Measurements from ENCODE around the gene PLCD4. TPM values are rescaled to one million over a fixed set of nuclear protein-coding genes. Genes with fewer than 3 reads are reported as not detected.

PLCD4 gene
- total and polyA plus RNA-seq, 10 of the 15 experiments (the other 5 are each of a cell fraction or from before 2014, with no cell fraction given), result under 0.01 to 1.5 (median 0.23) TPM; not detected in 2

GRCh38 chr2:218662377-218662776 lies 54.7 kb downstream of the PLCD4 start:
- Histone ChIP-seq H3K27ac (ENCODE audit: control insufficient read depth, insufficient read depth) (no peak overlapping the region), H3K4me1 (ENCODE audit: control insufficient read depth, insufficient read depth, low read length) (peaks cover 18% of the 10 kb centered on the region), H3K36me3 (ENCODE audit: control insufficient read depth in 2 of 2, insufficient read depth in 2 of 2, low read length in 1 of 2) (peaks cover 24 to 29% of the 10 kb centered on the region in 2 experiments; a peak in 3 of 4 replicates), H3K9ac (ENCODE audit: control insufficient read depth, insufficient read depth, low read length) (no peak overlapping the region), H4K20me1 (ENCODE audit: control insufficient read depth, insufficient read depth) (no peaks in the 10 kb centered on the region), H3K9me3 (replicated peaks; ENCODE audit: control insufficient read depth, insufficient read depth, low read length) (no peaks in the 10 kb centered on the region), H3K4me2 (ENCODE audit: control insufficient read depth, insufficient read depth) (no peak overlapping the region), H2AFZ (ENCODE audit: control insufficient read depth, low read depth, low read length) (no peak overlapping the region), H3K79me2 (ENCODE audit: control insufficient read depth, insufficient read depth, low read length) (peaks cover 25% of the 10 kb centered on the region), H3K27me3 (replicated peaks in 1 of 2; ENCODE audit: control insufficient read depth in 2 of 2, insufficient read depth in 2 of 2, low read length in 1 of 2) (no peaks in the 10 kb centered on the region), H3K4me3 (no peak overlapping the region)
- intact Hi-C loops (cut with micrococcal nuclease; ENCODE audit: unreplicated experiment) (no loop called here), in situ Hi-C loops (cut with MboI) (loop anchor here (5.0 kb wide), 1 partner anchor 185 kb away; no protein-coding TSS in a partner anchor)
- ChIA-PET POLR2A (no interaction called here), CTCF (no interaction called here), RAD21 (ENCODE audit: unreplicated experiment) (no interaction called here), SMC1A (ENCODE audit: uncharacterized antibody, unreplicated experiment) (interaction anchor here (1.3 kb wide), 1 partner anchor 40 kb away, joined by 4 read pairs; no protein-coding TSS in a partner anchor)
- BruUV-seq (replicated peaks), result no TSS peak
- no peak for DNase-seq (ENCODE audit: low read depth, low spot score)
- WGBS (ENCODE audit: insufficient coverage, insufficient replicate concordance, low lambda C conversion rate, missing lambda C conversion rate), result 91% methylated on average over 7 of the region's 7 CpGs
- ATAC-seq, result no peak
- FAIRE-seq, result no peak
- TF ChIP-seq BCL3 (IDR thresholded peaks at IDR 0.05; ENCODE audit: borderline replicate concordance, insufficient read depth, low read depth, low read length, poor library complexity, severe bottlenecking) (no peak), GABPA (IDR thresholded peaks at IDR 0.05; ENCODE audit: low read depth) (no peak), NR2C1 (IDR thresholded peaks at IDR 0.05) (no peak), CTCF (IDR thresholded peaks at IDR 0.05 in 2 of 3, conservative IDR thresholded peaks at IDR 0.05 in 1 of 3; ENCODE audit: control insufficient read depth in 2 of 3, extremely low read depth in 1 of 3, insufficient read depth in 1 of 3, low read depth in 3 of 3, low read length in 3 of 3) (no peak), REST (IDR thresholded peaks at IDR 0.05; ENCODE audit: low read depth, low read length) (no peak), MTA3 (IDR thresholded peaks at IDR 0.05; ENCODE audit: borderline replicate concordance, low read length) (no peak), CHD4 (IDR thresholded peaks at IDR 0.05) (no peak), RAD21 (IDR thresholded peaks at IDR 0.05; ENCODE audit: insufficient read depth, low read depth, low read length) (no peak), PBX3 (IDR thresholded peaks at IDR 0.05; ENCODE audit: insufficient replicate concordance, low read depth, low read length) (no peak), SMARCA5 (IDR thresholded peaks at IDR 0.05) (no peak), TCF3 (IDR thresholded peaks at IDR 0.05; ENCODE audit: borderline replicate concordance, insufficient read depth, low read depth, low read length) (no peak), CREM (IDR thresholded peaks at IDR 0.05; ENCODE audit: low read depth) (no peak), RCOR1 (conservative IDR thresholded peaks at IDR 0.05; ENCODE audit: low read depth, low read length) (no peak), SREBF1 (IDR thresholded peaks at IDR 0.05; ENCODE audit: low read length) (no peak)

All from GM12878 (cell line).